WTC11 (cell line): ENCODE measurements around the gene SH2B3.

Source experiments
- ATF3 ChIP-seq: sonication (generic); formaldehyde crosslinking; conservative IDR thresholded peaks from 2 replicates; pipeline ENCODE4 v1.8.1; 2022; ENCODE audit warnings: mild to moderate bottlenecking, missing genetic modification reagents
- CREB1 ChIP-seq: sonication (generic); formaldehyde crosslinking; IDR thresholded peaks from 2 replicates; pipeline ENCODE4 v1.8.0; 2023; ENCODE audit warnings: mild to moderate bottlenecking, missing genetic modification reagents
- CTCF ChIP-seq: fragments of 200-600 bp; IDR thresholded peaks from 2 replicates; pipeline ENCODE4 v1.8.0; 2022; ENCODE audit warnings: antibody characterized with exemption
- ZNF263 ChIP-seq: sonication (generic); formaldehyde crosslinking; IDR thresholded peaks from 2 replicates; pipeline ENCODE4 v1.8.1; 2022; ENCODE audit warnings: low read depth, mild to moderate bottlenecking, moderate library complexity, missing genetic modification reagents

- no peak for TF ChIP-seq CTCF
- no peak for TF ChIP-seq ZNF263 (CRISPR knock-in tag)
- no peak for TF ChIP-seq CREB1 (CRISPR knock-in tag)
- TF ChIP-seq ATF3 (CRISPR knock-in tag): no peak
These were observed 43.4 kb downstream of the SH2B3 start for GRCh38 chr12:111448846-111449790.
